Measurements from ENCODE around the gene C14orf119.
"Not testable (repeated sequence)": the region's sequence is repeated elsewhere in the genome, so short reads cannot be mapped to it uniquely, and the experiment has no call there.

Gene C14orf119

GRCh38 chr14:23091294-23092225 lies 3.7 kb upstream of the C14orf119 start:
- no peak for DNase-seq

DNA sequence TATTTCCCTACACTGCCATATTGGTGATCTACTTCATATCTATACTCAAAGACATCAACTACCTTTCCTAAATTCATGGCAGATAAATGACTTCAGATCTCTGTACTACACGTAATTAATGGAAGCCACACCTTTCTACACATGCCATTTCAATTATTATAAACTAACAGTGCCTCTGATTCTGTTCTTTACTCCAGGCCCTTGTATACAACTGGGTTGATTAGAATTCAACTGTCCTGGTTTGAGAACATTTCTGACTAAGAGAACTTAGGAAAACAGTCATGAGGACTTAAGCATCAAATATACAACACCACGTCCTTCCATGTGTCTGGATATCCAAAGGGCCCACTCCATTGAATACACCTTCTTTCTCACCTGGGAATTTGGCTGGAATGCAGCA lies 2.2 kb upstream of the C14orf119 start:
- no peak for DNase-seq

GRCh38 chr14:23093526-23093925 lies 1.8 kb upstream of the C14orf119 start:
- DNase-seq: no peak

GRCh38 chr14:23093991-23094665 lies 1.2 kb upstream of the C14orf119 start:
- no peak for DNase-seq

DNA sequence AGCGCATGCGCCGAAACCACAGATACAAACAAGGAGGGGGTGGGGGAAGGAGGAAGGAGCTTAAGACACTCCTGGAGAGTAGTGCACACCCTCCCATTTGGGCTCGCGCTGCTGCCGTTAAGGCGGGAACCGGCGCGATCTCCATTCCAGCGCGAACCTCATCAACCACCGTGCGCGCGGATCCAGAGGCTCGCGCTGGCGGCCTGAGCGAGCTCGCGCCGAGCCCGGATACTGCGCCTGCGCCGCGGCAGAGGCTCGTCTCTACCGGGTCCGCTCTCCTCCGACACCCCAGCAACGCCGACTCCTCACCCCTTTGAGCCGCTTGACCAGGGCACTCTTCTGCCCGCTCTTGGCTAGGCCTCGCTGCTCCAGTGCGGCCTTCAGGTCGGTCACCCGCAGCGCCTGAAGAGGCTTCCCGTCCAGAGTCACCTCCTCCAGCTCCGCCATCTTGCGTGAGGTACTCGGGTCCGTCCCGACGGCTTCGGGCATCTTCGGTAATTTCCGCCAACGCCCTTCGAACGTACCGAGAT lies 574 bp upstream of the C14orf119 start, which contains the start of gene ACIN1:
Gene ACIN1 (minus strand): TSS at position 471 of the 530 bp plus-strand sequence. CDS start 24 bp downstream, at position 447.
- no peak for DNase-seq

DNA sequence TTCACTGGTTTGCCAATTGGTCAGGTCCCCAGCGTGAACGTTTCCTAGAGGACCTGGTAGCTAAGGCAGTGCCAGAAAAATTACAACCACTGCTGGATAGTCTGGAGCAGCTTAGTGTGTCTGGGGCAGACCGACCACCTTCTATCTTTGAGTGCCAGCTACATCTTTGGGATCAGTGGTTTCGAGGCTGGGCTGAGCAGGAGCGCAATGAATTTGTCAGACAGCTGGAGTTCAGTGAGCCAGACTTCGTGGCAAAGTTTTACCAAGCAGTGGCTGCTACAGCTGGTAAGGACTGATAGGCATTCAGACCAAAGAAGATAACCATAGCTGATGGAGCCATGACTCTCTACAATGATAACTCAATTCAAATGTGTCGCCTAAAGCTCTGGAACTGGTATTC lies 2.5 kb downstream of the C14orf119 start:
- DNase-seq: no peak

GRCh38 chr14:23099212-23099861 lies 4.0 kb downstream of the C14orf119 start:
- no peak for DNase-seq

GRCh38 chr14:23101213-23101970 lies 6.1 kb downstream of the C14orf119 start:
- no peak for DNase-seq

- DNase-seq: no peak
These were observed 6.8 kb downstream of the C14orf119 start for GRCh38 chr14:23101986-23102625.

GRCh38 chr14:23102801-23103200 lies 7.5 kb downstream of the C14orf119 start:
- no peak for DNase-seq

DNA sequence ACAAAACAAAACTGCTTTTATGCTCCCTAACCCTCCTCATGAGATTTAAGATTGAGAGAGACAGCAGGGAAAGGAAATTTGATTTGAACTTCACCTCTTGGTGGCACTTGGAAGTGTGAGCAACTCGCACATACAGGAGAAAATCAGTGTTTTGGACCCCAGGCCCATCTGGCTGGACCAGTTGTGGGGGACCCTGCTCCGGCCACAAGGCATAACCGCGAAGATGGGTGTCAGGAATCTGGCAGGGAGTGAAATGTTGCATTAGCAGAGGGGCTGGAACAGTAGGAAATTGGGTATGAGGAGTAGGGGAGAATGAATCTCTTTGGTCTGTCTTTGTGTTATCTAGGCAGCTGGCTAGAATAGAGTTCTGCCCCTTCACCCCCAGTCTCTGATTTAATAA lies 8.3 kb downstream of the C14orf119 start:
- DNase-seq: no peak

DNA sequence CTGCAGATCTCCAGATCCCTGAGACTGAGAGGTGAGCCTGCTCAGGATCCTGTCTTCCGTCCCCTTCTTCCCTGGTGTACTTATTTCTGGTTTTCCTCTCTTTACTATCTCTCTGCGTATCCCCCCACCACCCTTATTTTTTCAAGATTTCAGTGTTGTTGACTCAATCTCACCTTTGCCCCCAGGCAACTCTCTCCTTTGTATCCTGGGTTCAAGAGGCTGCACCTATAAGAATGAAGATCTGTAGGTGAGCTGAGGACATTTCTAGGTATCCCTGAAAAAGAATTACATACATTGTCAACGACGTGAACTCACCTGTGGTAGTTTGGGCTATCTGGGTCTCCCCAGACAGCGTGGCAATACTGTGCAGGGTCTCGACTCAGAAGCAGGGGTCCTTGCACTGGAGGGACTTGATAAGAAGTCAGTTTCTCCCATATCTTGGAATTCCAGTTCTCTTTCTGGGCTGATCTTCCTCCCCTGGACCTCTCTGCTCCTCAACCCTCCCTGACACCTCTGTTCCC lies 8.8 kb downstream of the C14orf119 start:
- DNase-seq: no peak

- no peak for DNase-seq
These were observed 9.5 kb downstream of the C14orf119 start, which contains the start of gene CIROP for GRCh38 chr14:23104591-23105347. Gene CIROP (minus strand): TSS chr14:23104989. CDS start chr14:23104920, 69 bp downstream.

DNA sequence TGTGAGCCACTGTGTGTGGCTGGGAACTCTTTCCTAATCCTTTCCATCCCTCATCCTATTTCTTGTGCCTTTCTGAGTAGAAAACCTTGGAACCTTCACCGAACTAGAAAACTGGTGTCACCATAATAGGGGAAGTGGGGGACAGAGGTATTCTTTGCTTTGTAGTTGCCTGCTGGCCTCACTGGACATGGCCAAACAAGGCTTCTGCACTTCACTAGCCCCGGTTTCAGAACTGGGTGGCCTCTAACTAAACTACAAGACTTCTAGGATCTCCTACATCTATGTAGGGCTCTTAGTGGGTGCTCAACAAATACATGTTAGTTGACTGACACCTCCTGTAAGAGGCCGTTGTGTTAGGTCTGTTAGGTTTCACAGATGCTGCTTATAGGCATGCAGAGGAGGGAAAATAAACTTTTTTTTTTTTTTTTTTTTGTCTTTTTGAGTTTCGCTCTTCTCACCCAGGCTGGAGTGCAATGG lies 10.1 kb downstream of the C14orf119 start:
- no peak for DNase-seq

DNA sequence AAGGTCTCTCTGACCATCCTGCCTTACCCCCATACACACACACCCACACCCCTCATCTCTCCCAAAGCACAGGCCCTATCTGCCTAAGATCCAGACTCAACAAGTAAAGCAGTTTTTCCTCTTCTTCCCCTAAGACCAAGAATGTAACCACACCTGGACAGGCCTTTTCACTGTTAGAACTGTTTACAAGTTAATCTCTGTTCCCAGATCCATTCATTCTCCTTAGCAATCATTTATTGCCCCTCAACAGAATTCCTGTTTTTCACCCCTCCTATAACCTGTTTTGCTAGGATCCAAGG lies 11.4 kb downstream of the C14orf119 start:
- DNase-seq: no peak

- not testable (repeated sequence) for DNase-seq
These were observed 12.3 kb downstream of the C14orf119 start for GRCh38 chr14:23107620-23108019.

- not testable (repeated sequence) for DNase-seq
These were observed 12.9 kb downstream of the C14orf119 start for GRCh38 chr14:23108169-23108568.

- DNase-seq: no peak
These were observed 14.5 kb downstream of the C14orf119 start for GRCh38 chr14:23109769-23110168.

- no peak for DNase-seq
These were observed 15.5 kb downstream of the C14orf119 start for GRCh38 chr14:23110579-23111365.

Data from activated naive CD4-positive, alpha-beta T cell (primary cell).